Vagina (tissue), 2 donors: Measurements from ENCODE around the gene CDV3. TPM values are rescaled to one million over a fixed set of nuclear protein-coding genes. Genes with fewer than 3 reads are reported as not detected.

ENCODE experiments used
- DNase-seq, 2 donors: peaks; one replicate each; pipeline ENCODE4 v3.0.0-alpha.2; 2017; ENCODE audit errors: extremely low spot score in 2 of 2
- H3K27ac ChIP-seq: fragments of 200-600 bp; sonication (generic); one replicate; pipeline ENCODE4 v1.5.1; 2019
- H3K27me3 ChIP-seq: fragments of 200-600 bp; sonication (generic); one replicate; pipeline ENCODE4 v1.5.1; 2019
- H3K36me3 ChIP-seq, 2 donors: fragments of 200-600 bp; sonication (generic); one replicate each; pipeline ENCODE4 v1.5.1; 2017 to 2019
- H3K4me1 ChIP-seq: fragments of 200-600 bp; sonication (generic); one replicate; pipeline ENCODE4 v1.5.1; 2019
- H3K4me3 ChIP-seq, 2 donors: fragments of 200-600 bp; sonication (generic); 1 replicate in 1 of 2; 2 replicates in 1 of 2; pipeline ENCODE4 v1.5.1; 2016 to 2019
- H3K9me3 ChIP-seq: fragments of 200-600 bp; sonication (generic); one replicate; pipeline ENCODE4 v1.5.1; 2019
- POLR2A ChIP-seq, 2 donors: fragments of 450-650 bp; IDR thresholded peaks; one replicate each; pipeline ENCODE4 v1.6.1; 2017; ENCODE audit warnings: antibody characterized with exemption in 2 of 2, mild to moderate bottlenecking in 2 of 2, moderate library complexity in 2 of 2
- POLR2AphosphoS5 ChIP-seq, 2 donors: sonication (generic); formaldehyde crosslinking; IDR thresholded peaks; one replicate each; pipeline ENCODE4 v1.9.0; 2017; ENCODE audit warnings: antibody characterized with exemption in 2 of 2, mild to moderate bottlenecking in 2 of 2, low read depth in 1 of 2; ENCODE audit not compliant: insufficient read depth in 1 of 2
- intact Hi-C: fragments of 100-400 bp; cut with DNase I; formaldehyde crosslinking; loops from one replicate; pipeline ENCODE4 v1.15.1; 2023
- total RNA-seq: library from RNA; depleted of rRNA; stranded (reverse); fragments of >200 nt; gene quantifications from one replicate; pipeline ENCODE4 v1.2.3, GENCODE V29; 2016
- TF ChIP-seq, protein P1 (sequence below), 3 experiments: fragments of 450-650 bp in 2 of 3; fragments of 200-600 bp in 1 of 3; sonication (generic) in 1 of 3; IDR thresholded peaks; one replicate each; pipeline ENCODE4 v1.5.1; 2017 to 2019; ENCODE audit warnings: antibody characterized with exemption in 3 of 3, mild to moderate bottlenecking in 2 of 3, moderate library complexity in 2 of 3

The CDV3 gene
- total RNA-seq, 1 donor from 2014 or later: 55.0 TPM

DNA sequence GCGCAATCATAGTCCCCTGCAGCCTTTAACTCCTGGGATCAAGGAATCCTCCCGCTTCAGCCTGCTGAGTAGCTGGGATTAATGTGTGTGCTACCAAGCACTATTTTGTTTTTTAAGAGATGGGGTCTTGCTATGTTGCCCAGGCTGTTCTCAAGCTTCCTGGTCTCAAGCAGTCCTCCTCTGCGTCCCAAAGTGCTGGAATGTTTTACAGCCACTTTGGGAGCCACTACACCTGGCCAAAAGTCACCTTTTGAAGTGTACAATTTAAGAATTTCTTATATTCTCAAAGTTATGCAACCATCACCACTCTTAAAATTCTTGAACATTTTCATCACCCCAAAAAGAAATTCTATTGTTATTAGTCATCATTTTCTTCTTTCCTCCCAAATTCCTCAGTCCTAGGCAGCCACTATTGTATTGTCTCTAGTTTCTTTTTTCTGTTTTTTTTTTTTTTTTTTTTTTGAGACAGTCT is 17.8 kb downstream of the CDV3 start:
- no peaks in the 10 kb centered on the region for H3K4me1 ChIP-seq
- H3K36me3 ChIP-seq: peaks cover 0 to 37% of the 10 kb centered on the region in 2 donors
- intact Hi-C loops: no loop called here
- DNase-seq: no peak
- H3K4me3 ChIP-seq: no peak overlapping the region
- no peaks in the 10 kb centered on the region for H3K9me3 ChIP-seq
- no peaks in the 10 kb centered on the region for H3K27me3 ChIP-seq
- TF ChIP-seq POLR2AphosphoS5 (IDR thresholded peaks at IDR 0.05; ENCODE audit: insufficient read depth in 1 of 2, low read depth in 1 of 2) (no peak), POLR2A (IDR thresholded peaks at IDR 0.05) (no peak)
- TF ChIP-seq, protein P1, sequence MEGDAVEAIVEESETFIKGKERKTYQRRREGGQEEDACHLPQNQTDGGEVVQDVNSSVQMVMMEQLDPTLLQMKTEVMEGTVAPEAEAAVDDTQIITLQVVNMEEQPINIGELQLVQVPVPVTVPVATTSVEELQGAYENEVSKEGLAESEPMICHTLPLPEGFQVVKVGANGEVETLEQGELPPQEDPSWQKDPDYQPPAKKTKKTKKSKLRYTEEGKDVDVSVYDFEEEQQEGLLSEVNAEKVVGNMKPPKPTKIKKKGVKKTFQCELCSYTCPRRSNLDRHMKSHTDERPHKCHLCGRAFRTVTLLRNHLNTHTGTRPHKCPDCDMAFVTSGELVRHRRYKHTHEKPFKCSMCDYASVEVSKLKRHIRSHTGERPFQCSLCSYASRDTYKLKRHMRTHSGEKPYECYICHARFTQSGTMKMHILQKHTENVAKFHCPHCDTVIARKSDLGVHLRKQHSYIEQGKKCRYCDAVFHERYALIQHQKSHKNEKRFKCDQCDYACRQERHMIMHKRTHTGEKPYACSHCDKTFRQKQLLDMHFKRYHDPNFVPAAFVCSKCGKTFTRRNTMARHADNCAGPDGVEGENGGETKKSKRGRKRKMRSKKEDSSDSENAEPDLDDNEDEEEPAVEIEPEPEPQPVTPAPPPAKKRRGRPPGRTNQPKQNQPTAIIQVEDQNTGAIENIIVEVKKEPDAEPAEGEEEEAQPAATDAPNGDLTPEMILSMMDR (IDR thresholded peaks at IDR 0.05): no peak
- H3K27ac ChIP-seq: no peak overlapping the region

DNA sequence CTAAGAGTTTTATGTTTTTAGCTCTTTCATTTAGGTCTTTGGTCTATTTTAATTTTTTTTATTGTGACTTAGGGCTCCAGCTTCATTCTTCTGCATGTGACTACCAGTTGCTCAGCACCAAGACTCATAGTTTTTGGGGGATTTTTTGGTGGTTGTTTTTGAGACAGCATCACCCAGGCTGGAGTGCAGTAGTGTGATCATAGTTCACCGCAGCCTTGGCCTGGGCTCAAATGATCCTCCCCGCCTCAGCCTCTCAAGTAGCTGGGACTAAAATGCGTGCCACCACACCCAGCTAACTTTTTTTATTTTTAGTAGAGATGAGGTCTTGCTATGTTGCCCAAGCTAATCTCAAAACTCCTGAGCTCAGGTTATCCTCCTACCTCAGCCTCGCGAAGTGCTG is 19.4 kb downstream of the CDV3 start:
- Histone ChIP-seq H3K36me3 (peaks cover 0 to 22% of the 10 kb centered on the region in 2 donors), H3K4me3 (no peak overlapping the region), H3K27ac (no peak overlapping the region), H3K9me3 (no peaks in the 10 kb centered on the region), H3K4me1 (no peaks in the 10 kb centered on the region), H3K27me3 (no peaks in the 10 kb centered on the region)
- no peak for DNase-seq
- intact Hi-C loops: no loop called here
- TF ChIP-seq POLR2AphosphoS5 (IDR thresholded peaks at IDR 0.05; ENCODE audit: insufficient read depth in 1 of 2, low read depth in 1 of 2): no peak
- TF ChIP-seq, protein P1 (IDR thresholded peaks at IDR 0.05): no peak
- no peak for TF ChIP-seq POLR2A (IDR thresholded peaks at IDR 0.05)

DNA sequence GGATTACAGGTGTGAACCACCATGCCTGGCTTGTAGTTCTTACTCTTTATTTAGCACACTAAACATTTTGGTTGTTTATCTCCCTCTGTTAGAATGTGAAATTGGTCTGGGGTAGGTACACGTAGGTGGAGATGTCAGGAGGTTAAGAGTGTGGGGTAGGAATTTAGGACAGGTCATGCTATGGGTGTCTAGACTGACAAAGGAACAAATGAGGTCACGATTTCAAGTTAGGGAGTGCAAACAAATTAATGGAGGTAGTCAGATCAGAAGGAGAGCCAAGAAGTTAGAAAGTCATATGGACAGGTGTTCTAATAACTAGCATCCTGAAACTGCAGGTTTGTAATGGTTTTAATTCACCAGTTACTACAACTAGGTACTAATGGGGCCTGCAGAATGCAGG is 19.8 kb downstream of the CDV3 start:
- TF ChIP-seq, protein P1 (IDR thresholded peaks at IDR 0.05): no peak
- TF ChIP-seq POLR2AphosphoS5 (IDR thresholded peaks at IDR 0.05; ENCODE audit: insufficient read depth in 1 of 2, low read depth in 1 of 2) (no peak), POLR2A (IDR thresholded peaks at IDR 0.05) (no peak)
- H3K27ac ChIP-seq: no peak overlapping the region

DNA sequence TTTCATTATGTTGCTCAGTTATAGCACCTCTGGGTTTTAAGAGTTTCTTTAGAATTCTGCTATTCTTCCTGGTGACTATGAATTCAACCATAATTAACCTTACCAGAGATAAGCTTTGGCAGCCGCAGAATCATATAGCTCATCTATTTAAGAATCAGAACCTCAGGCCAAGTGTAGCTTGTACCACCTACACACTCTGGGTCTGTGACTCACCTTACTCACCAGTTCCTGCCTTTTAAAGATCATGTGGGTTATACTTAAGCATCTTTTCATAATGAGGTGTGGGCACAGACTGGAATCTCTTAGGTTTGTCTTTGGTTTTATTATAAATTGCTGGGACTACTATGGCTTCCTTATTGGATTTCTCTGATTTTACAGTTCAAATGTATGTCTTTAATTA is 21.9 kb downstream of the CDV3 start:
- Histone ChIP-seq H3K36me3 (no peaks in the 10 kb centered on the region), H3K27me3 (no peaks in the 10 kb centered on the region), H3K27ac (no peak overlapping the region), H3K9me3 (no peaks in the 10 kb centered on the region), H3K4me3 (no peak overlapping the region), H3K4me1 (no peaks in the 10 kb centered on the region)
- intact Hi-C loops: no loop called here
- no peak for DNase-seq
- TF ChIP-seq POLR2AphosphoS5 (IDR thresholded peaks at IDR 0.05; ENCODE audit: insufficient read depth in 1 of 2, low read depth in 1 of 2) (no peak), POLR2A (IDR thresholded peaks at IDR 0.05) (no peak)
- TF ChIP-seq, protein P1 (IDR thresholded peaks at IDR 0.05): no peak

More for the DNA sequence above, 19.8 kb downstream of the CDV3 start:
- Histone ChIP-seq H3K9me3 (no peaks in the 10 kb centered on the region), H3K4me1 (no peaks in the 10 kb centered on the region), H3K27me3 (no peaks in the 10 kb centered on the region), H3K36me3 (peaks cover 0 to 18% of the 10 kb centered on the region in 2 donors), H3K4me3 (no peak overlapping the region)
- no peak for DNase-seq
- intact Hi-C loops: no loop called here

DNA sequence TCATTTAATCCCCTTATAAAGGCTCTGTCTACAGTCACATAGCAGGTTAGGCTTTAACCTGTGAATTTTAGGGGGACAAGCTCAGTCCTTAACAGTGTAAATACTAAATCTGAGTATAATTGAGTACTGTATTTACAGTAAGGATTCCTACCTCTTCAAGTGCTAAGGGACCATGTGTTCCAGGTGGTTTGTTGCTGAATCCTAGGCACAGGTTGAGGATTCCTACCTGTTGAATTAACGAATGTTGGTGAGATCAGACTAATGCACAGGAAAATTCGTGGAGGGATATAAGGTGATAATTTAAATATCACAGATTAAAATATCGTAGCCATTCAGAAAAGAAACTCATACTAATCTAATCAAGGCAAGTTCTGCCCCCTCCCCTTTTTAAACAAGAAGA is 24.9 kb downstream of the CDV3 start:
- H3K4me1 ChIP-seq: no peaks in the 10 kb centered on the region
- no peak for DNase-seq
- H3K9me3 ChIP-seq: no peaks in the 10 kb centered on the region
- no peaks in the 10 kb centered on the region for H3K36me3 ChIP-seq
- no peaks in the 10 kb centered on the region for H3K27me3 ChIP-seq
- no peak overlapping the region for H3K27ac ChIP-seq
- intact Hi-C loops: no loop called here
- no peak overlapping the region for H3K4me3 ChIP-seq
- TF ChIP-seq POLR2AphosphoS5 (IDR thresholded peaks at IDR 0.05; ENCODE audit: insufficient read depth in 1 of 2, low read depth in 1 of 2): no peak
- TF ChIP-seq POLR2A (IDR thresholded peaks at IDR 0.05): no peak
- TF ChIP-seq, protein P1 (IDR thresholded peaks at IDR 0.05): no peak
